Cardiac muscle cell (in vitro differentiated cells and primary cell): ENCODE measurements around the gene CEACAM5. TPM values are rescaled to one million over a fixed set of nuclear protein-coding genes. Genes with fewer than 3 reads are reported as not detected.
A peak's percentile ranks its signal among the peaks of the same experiment; 100 is the strongest.

Experiments used
- DNase-seq, 2 donors: peaks; one replicate each; pipeline versions ENCODE4 v3.0.0 to v3.0.0-alpha.2; 2010 to 2017; ENCODE audit warnings: low read depth in 1 of 2, low spot score in 1 of 2
- H3K27ac ChIP-seq: fragments of 200-600 bp; sonication (generic); 2 replicates; pipeline ENCODE4 v1.5.1; 2016
- H3K27me3 ChIP-seq: fragments of 200-600 bp; sonication (generic); 2 replicates; pipeline ENCODE4 v1.6.0; 2016; ENCODE audit warnings: control low read depth
- H3K36me3 ChIP-seq: fragments of 200-600 bp; sonication (generic); 2 replicates; pipeline ENCODE4 v1.5.1; 2016; ENCODE audit warnings: control low read depth
- H3K4me1 ChIP-seq: fragments of 200-600 bp; sonication (generic); 2 replicates; pipeline ENCODE4 v1.8.1; 2017; ENCODE audit warnings: low read depth, mild to moderate bottlenecking, mixed run types
- H3K4me3 ChIP-seq: fragments of 200-600 bp; sonication (generic); 2 replicates; pipeline ENCODE4 v1.5.1; 2016; ENCODE audit warnings: mild to moderate bottlenecking
- H3K9me3 ChIP-seq: fragments of 200-600 bp; sonication (generic); 2 replicates; pipeline ENCODE4 v1.5.1; 2017; ENCODE audit warnings: low read depth, mild to moderate bottlenecking, control low read depth
- polyA plus RNA-seq: library from polyadenylated mRNA; unstranded; fragments of >200 nt; fragmentation: Nextera tagmentation; extraction: Ambion mirVana; gene quantifications from 2 replicates; pipeline ENCODE4 v1.2.1, GENCODE V29; 2016
- total RNA-seq: library from RNA; depleted of rRNA; stranded (reverse); fragments of >200 nt; gene quantifications from 2 replicates; pipeline ENCODE4 v1.2.3, GENCODE V29; 2016
- TF ChIP-seq, protein P1 (sequence below): IDR thresholded peaks from 2 replicates; pipeline ENCODE4 v1.5.1; 2012; ENCODE audit warnings: low read depth, mild to moderate bottlenecking, low read length

The CEACAM5 gene
- total and polyA plus RNA-seq, 2 experiments from 2014 or later, result not detected

DNA sequence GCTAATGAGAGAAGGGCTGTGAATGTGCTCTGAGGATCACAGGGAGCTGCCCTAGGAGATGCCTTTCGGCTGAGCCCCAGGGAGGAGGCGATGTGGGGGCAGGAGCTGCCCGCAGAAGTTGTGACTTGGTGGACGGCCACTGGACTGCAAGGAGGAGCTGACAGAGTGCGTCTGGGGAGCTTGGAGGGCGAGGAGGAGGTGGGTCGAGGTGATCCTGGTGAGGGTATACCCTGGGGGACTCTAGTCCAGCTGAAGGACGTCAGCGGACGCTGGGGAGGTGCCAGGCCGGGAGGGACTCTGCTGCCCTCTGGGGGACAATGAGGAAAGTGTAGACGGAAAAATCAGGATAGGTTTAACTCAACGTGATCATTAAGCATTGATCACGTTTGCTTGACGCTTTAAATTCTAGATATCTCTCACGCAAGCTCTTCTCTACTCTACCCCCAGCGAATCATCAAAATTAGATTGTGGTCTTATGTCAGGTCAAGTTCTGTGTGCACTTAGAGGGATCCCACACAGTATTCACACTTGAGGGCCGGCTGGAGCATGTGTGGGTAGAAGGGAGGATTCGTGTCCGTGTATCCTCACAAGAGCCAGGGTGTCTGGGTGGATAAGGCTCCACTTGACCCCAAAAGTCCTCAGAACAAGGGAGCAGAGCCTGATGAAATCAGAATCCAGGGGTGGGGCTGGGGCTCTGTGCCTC, 17.0 kb upstream of the CEACAM5 start:
- H3K27me3 ChIP-seq, result no peaks in the 10 kb centered on the region
- no peaks in the 10 kb centered on the region for H3K36me3 ChIP-seq
- H3K4me1 ChIP-seq, result no peaks in the 10 kb centered on the region
- DNase-seq, result peak in 1 of 2 donors; percentile 12
- no peak overlapping the region for H3K4me3 ChIP-seq
- TF ChIP-seq, protein P1, sequence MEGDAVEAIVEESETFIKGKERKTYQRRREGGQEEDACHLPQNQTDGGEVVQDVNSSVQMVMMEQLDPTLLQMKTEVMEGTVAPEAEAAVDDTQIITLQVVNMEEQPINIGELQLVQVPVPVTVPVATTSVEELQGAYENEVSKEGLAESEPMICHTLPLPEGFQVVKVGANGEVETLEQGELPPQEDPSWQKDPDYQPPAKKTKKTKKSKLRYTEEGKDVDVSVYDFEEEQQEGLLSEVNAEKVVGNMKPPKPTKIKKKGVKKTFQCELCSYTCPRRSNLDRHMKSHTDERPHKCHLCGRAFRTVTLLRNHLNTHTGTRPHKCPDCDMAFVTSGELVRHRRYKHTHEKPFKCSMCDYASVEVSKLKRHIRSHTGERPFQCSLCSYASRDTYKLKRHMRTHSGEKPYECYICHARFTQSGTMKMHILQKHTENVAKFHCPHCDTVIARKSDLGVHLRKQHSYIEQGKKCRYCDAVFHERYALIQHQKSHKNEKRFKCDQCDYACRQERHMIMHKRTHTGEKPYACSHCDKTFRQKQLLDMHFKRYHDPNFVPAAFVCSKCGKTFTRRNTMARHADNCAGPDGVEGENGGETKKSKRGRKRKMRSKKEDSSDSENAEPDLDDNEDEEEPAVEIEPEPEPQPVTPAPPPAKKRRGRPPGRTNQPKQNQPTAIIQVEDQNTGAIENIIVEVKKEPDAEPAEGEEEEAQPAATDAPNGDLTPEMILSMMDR, result peak; percentile 70
- H3K9me3 ChIP-seq, result no peaks in the 10 kb centered on the region
- no peak overlapping the region for H3K27ac ChIP-seq

DNA sequence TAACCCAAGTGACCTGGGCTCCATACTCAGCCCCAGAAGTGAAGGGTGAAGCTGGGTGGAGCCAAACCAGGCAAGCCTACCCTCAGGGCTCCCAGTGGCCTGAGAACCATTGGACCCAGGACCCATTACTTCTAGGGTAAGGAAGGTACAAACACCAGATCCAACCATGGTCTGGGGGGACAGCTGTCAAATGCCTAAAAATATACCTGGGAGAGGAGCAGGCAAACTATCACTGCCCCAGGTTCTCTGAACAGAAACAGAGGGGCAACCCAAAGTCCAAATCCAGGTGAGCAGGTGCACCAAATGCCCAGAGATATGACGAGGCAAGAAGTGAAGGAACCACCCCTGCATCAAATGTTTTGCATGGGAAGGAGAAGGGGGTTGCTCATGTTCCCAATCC, 14.2 kb upstream of the CEACAM5 start:
- no peaks in the 10 kb centered on the region for H3K36me3 ChIP-seq
- no peak overlapping the region for H3K27ac ChIP-seq
- no peaks in the 10 kb centered on the region for H3K27me3 ChIP-seq
- TF ChIP-seq, protein P1, result no peak
- H3K9me3 ChIP-seq, result no peaks in the 10 kb centered on the region
- H3K4me1 ChIP-seq, result no peaks in the 10 kb centered on the region
- no peak overlapping the region for H3K4me3 ChIP-seq
- no peak for DNase-seq

DNA sequence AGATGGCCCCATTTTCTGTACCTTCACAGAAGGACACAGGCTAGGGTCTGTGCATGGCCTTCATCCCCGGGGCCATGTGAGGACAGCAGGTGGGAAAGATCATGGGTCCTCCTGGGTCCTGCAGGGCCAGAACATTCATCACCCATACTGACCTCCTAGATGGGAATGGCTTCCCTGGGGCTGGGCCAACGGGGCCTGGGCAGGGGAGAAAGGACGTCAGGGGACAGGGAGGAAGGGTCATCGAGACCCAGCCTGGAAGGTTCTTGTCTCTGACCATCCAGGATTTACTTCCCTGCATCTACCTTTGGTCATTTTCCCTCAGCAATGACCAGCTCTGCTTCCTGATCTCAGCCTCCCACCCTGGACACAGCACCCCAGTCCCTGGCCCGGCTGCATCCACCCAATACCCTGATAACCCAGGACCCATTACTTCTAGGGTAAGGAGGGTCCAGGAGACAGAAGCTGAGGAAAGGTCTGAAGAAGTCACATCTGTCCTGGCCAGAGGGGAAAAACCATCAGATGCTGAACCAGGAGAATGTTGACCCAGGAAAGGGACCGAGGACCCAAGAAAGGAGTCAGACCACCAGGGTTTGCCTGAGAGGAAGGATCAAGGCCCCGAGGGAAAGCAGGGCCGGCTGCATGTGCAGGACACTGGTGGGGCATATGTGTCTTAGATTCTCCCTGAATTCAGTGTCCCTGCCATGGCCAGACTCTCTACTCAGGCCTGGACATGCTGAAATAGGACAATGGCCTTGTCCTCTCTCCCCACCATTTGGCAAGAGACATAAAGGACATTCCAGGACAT, 13.4 kb upstream of the CEACAM5 start:
- H3K36me3 ChIP-seq, result no peaks in the 10 kb centered on the region
- H3K27ac ChIP-seq, result no peak overlapping the region
- H3K27me3 ChIP-seq, result no peaks in the 10 kb centered on the region
- H3K4me1 ChIP-seq, result no peaks in the 10 kb centered on the region
- TF ChIP-seq, protein P1, result no peak
- H3K4me3 ChIP-seq, result no peak overlapping the region
- no peak for DNase-seq
- H3K9me3 ChIP-seq, result no peaks in the 10 kb centered on the region

DNA sequence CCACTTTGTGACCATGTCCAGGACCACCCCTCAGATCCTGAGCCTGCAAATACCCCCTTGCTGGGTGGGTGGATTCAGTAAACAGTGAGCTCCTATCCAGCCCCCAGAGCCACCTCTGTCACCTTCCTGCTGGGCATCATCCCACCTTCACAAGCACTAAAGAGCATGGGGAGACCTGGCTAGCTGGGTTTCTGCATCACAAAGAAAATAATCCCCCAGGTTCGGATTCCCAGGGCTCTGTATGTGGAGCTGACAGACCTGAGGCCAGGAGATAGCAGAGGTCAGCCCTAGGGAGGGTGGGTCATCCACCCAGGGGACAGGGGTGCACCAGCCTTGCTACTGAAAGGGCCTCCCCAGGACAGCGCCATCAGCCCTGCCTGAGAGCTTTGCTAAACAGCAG, 12.7 kb upstream of the CEACAM5 start:
- no peak overlapping the region for H3K27ac ChIP-seq
- no peak overlapping the region for H3K4me3 ChIP-seq
- no peaks in the 10 kb centered on the region for H3K36me3 ChIP-seq
- H3K9me3 ChIP-seq, result no peaks in the 10 kb centered on the region
- DNase-seq, result no peak
- no peaks in the 10 kb centered on the region for H3K4me1 ChIP-seq
- no peaks in the 10 kb centered on the region for H3K27me3 ChIP-seq
- TF ChIP-seq, protein P1, result no peak

DNA sequence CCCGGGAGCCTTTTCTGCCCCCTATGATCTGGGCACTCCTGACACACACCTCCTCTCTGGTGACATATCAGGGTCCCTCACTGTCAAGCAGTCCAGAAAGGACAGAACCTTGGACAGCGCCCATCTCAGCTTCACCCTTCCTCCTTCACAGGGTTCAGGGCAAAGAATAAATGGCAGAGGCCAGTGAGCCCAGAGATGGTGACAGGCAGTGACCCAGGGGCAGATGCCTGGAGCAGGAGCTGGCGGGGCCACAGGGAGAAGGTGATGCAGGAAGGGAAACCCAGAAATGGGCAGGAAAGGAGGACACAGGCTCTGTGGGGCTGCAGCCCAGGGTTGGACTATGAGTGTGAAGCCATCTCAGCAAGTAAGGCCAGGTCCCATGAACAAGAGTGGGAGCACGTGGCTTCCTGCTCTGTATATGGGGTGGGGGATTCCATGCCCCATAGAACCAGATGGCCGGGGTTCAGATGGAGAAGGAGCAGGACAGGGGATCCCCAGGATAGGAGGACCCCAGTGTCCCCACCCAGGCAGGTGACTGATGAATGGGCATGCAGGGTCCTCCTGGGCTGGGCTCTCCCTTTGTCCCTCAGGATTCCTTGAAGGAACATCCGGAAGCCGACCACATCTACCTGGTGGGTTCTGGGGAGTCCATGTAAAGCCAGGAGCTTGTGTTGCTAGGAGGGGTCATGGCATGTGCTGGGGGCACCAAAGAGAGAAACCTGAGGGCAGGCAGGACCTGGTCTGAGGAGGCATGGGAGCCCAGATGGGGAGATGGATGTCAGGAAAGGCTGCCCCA, 11.8 kb upstream of the CEACAM5 start:
- Histone ChIP-seq H3K4me1 (no peaks in the 10 kb centered on the region), H3K36me3 (no peaks in the 10 kb centered on the region), H3K27ac (no peak overlapping the region), H3K4me3 (no peak overlapping the region), H3K9me3 (no peaks in the 10 kb centered on the region), H3K27me3 (no peaks in the 10 kb centered on the region)
- TF ChIP-seq, protein P1, result no peak
- peak in 1 of 2 donors; percentile 7 for DNase-seq
